ENCODE data around the gene GPI.

GPI gene

DNA sequence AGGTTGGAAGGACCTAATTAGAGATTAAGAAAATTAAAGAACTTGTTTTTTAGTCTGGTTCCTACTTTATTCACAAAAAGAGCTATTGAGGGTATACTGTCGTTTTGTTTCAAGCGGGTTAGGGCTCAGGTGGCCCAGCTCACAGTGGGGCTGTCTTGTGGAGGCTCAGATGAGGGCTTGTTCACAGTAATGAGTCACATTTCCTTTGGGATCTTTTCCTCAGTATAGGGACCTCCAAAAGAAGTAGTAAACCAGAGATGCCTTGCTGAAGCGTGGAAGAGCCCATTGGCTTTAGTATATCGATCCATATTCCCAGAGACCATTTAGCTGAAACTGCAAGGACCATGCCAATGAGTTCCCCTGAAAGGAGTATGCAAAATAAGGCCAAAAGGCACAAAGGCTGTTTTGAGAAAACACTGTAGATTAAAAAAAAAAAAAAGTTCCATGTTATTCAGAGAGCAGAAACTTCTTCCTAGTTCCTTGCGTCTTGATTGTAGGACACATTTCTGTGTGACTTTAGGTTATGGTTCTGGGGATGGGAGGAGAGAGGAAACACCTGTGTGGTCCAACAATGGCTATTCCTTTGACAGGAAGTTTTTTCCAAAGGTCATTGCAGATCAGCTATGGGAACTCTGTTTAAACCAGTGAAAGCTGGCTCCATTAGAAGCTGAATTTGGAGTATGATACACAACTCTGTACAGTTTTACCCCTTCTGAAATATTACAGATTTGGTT lies 32.8 kb upstream of the GPI start:
- DNase-seq (ENCODE audit: low read depth), result no peak
- H3K4me3 ChIP-seq (ENCODE audit: low read depth, low read length), result no peak overlapping the region
- TF ChIP-seq MYC (IDR thresholded peaks at IDR 0.05; ENCODE audit: low read depth, low read length), result no peak
- TF ChIP-seq, protein P1, sequence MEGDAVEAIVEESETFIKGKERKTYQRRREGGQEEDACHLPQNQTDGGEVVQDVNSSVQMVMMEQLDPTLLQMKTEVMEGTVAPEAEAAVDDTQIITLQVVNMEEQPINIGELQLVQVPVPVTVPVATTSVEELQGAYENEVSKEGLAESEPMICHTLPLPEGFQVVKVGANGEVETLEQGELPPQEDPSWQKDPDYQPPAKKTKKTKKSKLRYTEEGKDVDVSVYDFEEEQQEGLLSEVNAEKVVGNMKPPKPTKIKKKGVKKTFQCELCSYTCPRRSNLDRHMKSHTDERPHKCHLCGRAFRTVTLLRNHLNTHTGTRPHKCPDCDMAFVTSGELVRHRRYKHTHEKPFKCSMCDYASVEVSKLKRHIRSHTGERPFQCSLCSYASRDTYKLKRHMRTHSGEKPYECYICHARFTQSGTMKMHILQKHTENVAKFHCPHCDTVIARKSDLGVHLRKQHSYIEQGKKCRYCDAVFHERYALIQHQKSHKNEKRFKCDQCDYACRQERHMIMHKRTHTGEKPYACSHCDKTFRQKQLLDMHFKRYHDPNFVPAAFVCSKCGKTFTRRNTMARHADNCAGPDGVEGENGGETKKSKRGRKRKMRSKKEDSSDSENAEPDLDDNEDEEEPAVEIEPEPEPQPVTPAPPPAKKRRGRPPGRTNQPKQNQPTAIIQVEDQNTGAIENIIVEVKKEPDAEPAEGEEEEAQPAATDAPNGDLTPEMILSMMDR (IDR thresholded peaks at IDR 0.05; ENCODE audit: low read depth, low read length), result no peak
- TF ChIP-seq, protein P2, sequence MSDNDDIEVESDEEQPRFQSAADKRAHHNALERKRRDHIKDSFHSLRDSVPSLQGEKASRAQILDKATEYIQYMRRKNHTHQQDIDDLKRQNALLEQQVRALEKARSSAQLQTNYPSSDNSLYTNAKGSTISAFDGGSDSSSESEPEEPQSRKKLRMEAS (IDR thresholded peaks at IDR 0.05; ENCODE audit: low read depth, low read length), result no peak
- TF ChIP-seq POLR2A (IDR thresholded peaks at IDR 0.05; ENCODE audit: extremely low read depth, insufficient read length), result no peak

DNA sequence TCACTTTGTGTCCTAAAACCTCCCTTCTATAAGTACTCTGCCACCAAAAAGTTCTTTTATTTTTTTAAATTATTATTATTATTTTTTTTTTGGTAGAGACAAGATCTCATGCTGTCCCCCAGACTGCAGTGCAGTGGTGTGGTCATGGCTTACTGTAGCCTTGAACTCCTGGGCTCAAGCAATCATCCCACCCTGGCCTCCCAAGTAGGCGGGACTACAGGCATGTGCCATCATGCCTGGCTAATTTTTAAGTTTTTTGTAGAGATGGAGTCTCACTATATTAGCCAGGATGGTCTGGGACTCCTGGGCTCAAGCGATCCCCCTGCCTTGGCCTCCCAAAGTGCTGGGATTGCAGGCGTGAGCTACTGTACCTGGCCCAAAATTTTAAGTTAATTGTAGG lies 29.1 kb upstream of the GPI start:
- no peak overlapping the region for H3K4me3 ChIP-seq (ENCODE audit: low read depth, low read length)
- no peak for DNase-seq (ENCODE audit: low read depth)
- TF ChIP-seq, protein P1 (IDR thresholded peaks at IDR 0.05; ENCODE audit: low read depth, low read length), result no peak
- no peak for TF ChIP-seq MYC (IDR thresholded peaks at IDR 0.05; ENCODE audit: low read depth, low read length)
- TF ChIP-seq, protein P2 (IDR thresholded peaks at IDR 0.05; ENCODE audit: low read depth, low read length), result no peak
- no peak for TF ChIP-seq POLR2A (IDR thresholded peaks at IDR 0.05; ENCODE audit: extremely low read depth, insufficient read length)

DNA sequence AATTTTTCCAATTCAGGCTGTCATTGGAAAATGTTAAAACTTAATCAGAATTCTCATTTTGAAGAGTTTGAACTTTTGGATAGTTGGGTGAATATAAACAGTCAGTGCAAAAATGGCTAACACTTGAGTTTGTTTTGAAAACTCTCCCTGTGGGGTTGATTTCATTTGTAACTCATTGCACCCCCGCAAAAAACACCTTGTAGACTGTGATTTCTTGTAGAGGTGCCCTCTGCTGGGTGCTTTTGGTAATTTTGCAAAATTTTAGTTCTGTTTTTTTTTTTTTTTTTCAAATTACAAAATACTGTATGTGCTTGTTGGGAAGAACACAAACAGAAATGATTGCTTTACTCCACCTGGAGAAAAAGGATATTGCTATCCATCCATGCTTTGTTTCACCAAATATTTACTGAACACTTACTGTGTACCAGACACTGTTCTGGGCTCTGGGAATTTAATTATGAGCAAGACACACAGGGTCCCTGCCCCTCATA lies 28.2 kb upstream of the GPI start:
- DNase-seq (ENCODE audit: low read depth), result peak; percentile 35
- no peak for TF ChIP-seq POLR2A (IDR thresholded peaks at IDR 0.05; ENCODE audit: extremely low read depth, insufficient read length)
- no peak for TF ChIP-seq MYC (IDR thresholded peaks at IDR 0.05; ENCODE audit: low read depth, low read length)
- TF ChIP-seq, protein P1 (IDR thresholded peaks at IDR 0.05; ENCODE audit: low read depth, low read length), result peak; percentile 32
- TF ChIP-seq, protein P2 (IDR thresholded peaks at IDR 0.05; ENCODE audit: low read depth, low read length), result no peak
- no peak overlapping the region for H3K4me3 ChIP-seq (ENCODE audit: low read depth, low read length)

DNA sequence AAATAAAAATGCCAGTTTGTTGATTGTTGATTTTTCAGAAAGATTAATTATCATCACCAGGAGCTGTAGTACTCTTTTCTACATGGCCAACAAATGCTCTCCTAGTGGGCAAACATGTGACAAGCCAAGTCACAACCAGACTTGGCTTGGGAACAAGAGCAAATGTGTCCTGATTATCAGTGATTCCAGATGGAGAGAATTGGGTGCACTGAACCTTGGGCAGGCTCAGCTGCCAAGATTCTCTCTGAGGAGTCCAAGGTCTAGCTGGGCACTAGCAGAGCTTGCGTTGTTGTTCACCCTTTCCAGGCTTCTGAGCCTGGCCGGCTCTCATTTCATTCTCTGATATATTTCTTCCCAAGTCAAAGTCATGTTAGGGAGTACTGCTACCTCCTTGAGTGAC lies 27.3 kb upstream of the GPI start:
- H3K4me3 ChIP-seq (ENCODE audit: low read depth, low read length), result no peak overlapping the region
- DNase-seq (ENCODE audit: low read depth), result no peak
- TF ChIP-seq, protein P2 (IDR thresholded peaks at IDR 0.05; ENCODE audit: low read depth, low read length), result no peak
- no peak for TF ChIP-seq POLR2A (IDR thresholded peaks at IDR 0.05; ENCODE audit: extremely low read depth, insufficient read length)

DNA sequence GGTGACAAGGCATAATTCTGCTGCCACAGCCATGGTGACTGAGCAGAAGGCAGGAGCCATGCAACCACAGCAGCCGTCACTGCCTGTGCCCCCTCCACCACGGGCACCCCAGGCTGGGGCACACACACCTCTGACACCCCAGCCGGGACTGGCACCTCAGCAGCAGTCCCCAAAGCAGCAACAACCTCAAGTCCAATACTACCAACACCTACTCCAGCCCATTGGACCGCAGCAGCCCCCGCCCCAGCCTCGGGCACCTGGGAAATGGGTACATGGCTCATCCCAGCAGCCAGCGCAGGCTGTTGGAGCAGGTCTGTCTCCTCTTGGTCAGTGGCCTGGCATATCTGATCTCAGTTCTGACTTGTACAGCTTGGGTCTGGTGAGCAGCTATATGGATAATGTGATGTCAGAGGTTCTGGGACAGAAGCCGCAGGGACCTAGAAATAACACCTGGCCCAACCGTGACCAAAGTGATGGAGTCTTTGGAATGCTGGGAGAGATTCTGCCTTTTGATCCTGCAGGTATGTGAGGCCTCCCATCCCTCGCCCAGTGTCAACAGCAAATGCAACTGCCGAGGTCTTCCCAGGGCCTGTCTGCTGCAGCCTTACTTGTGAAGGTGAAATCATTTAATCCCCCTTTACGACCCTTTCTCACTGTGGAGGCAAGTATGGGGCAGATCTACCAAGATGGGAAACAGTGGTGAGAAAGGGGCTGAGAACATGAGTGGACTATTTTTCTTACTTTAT lies 22.9 kb upstream of the GPI start:
- no peak overlapping the region for H3K4me3 ChIP-seq (ENCODE audit: low read depth, low read length)

More for the DNA sequence above, 22.9 kb upstream of the GPI start:
- DNase-seq (ENCODE audit: low read depth), result no peak
- TF ChIP-seq, protein P1 (IDR thresholded peaks at IDR 0.05; ENCODE audit: low read depth, low read length), result no peak
- TF ChIP-seq POLR2A (IDR thresholded peaks at IDR 0.05; ENCODE audit: extremely low read depth, insufficient read length) (no peak), MYC (IDR thresholded peaks at IDR 0.05; ENCODE audit: low read depth, low read length) (no peak)
- TF ChIP-seq, protein P2 (IDR thresholded peaks at IDR 0.05; ENCODE audit: low read depth, low read length), result no peak
